Lower lobe of right lung (tissue), 2 donors: Measurements from ENCODE around the gene MEA1. TPM values are rescaled to one million over a fixed set of nuclear protein-coding genes. Genes with fewer than 3 reads are reported as not detected.

Experiments
- ATAC-seq, 2 donors: fragments of 200-7000 bp; cut with Tn5 transposase; one replicate each; pipeline ENCODE4 v1.9.1; 2020 to 2022; ENCODE audit warnings: mild to moderate bottlenecking in 2 of 2, moderate library complexity in 2 of 2
- DNase-seq: peaks from one replicate; pipeline ENCODE4 v3.0.0-alpha.2; 2020
- H3K27ac ChIP-seq: fragments of 200-600 bp; one replicate; pipeline ENCODE4 v1.8.0; 2022
- H3K27me3 ChIP-seq: fragments of 200-600 bp; one replicate; pipeline ENCODE4 v1.8.0; 2022; ENCODE audit warnings: low read depth
- H3K36me3 ChIP-seq: fragments of 200-600 bp; one replicate; pipeline ENCODE4 v1.8.0; 2022; ENCODE audit warnings: mild to moderate bottlenecking
- H3K4me1 ChIP-seq: fragments of 200-600 bp; one replicate; pipeline ENCODE4 v1.8.0; 2022
- H3K4me3 ChIP-seq: fragments of 200-600 bp; one replicate; pipeline ENCODE4 v1.8.0; 2022; ENCODE audit warnings: mild to moderate bottlenecking
- H3K9me3 ChIP-seq: fragments of 200-600 bp; one replicate; pipeline ENCODE4 v1.8.0; 2022
- CTCF ChIP-seq: fragments of 200-600 bp; IDR thresholded peaks from one replicate; pipeline ENCODE4 v1.8.0; 2022; ENCODE audit warnings: antibody characterized with exemption, mild to moderate bottlenecking
- intact Hi-C: fragments of 100-400 bp; cut with DNase I; formaldehyde crosslinking; loops from one replicate; pipeline ENCODE4 v1.11.0; 2022
- total RNA-seq: library from RNA; stranded (reverse); fragmentation: NEBNext Ultra II Directional; extraction: Animal tissue kit (Norgen Biotek cat#: 25700); gene quantifications from one replicate; pipeline ENCODE4 v1.2.1, GENCODE V29; 2021
- donor health status: DM: no; HTN: yes; CAD: no; lungs with severe emphysema.

MEA1 gene
- total RNA-seq, 1 donor from 2014 or later, result 44.8 TPM

- Histone ChIP-seq H3K9me3 (no peaks in the 10 kb centered on the region), H3K27me3 (no peaks in the 10 kb centered on the region), H3K4me1 (peaks cover 13% of the 10 kb centered on the region), H3K27ac (no peak overlapping the region), H3K36me3 (peaks cover 18% of the 10 kb centered on the region), H3K4me3 (no peak overlapping the region)
- DNase-seq (no peak), ATAC-seq (peak in 1 of 2 donors; percentile 14)
- intact Hi-C loops, result no loop called here
- no peak for TF ChIP-seq CTCF
These were observed 39.8 kb downstream of the MEA1 start for GRCh38 chr6:42973926-42974325.

- TF ChIP-seq CTCF, result no peak
- DNase-seq (no peak), ATAC-seq (no peak)
- Histone ChIP-seq H3K9me3 (no peaks in the 10 kb centered on the region), H3K4me1 (no peaks in the 10 kb centered on the region), H3K27me3 (no peaks in the 10 kb centered on the region), H3K36me3 (peaks cover 37% of the 10 kb centered on the region), H3K27ac (no peak overlapping the region), H3K4me3 (no peak overlapping the region)
- intact Hi-C loops, result no loop called here
These were observed 41.9 kb downstream of the MEA1 start for GRCh38 chr6:42971746-42972327.

- DNase-seq (no peak), ATAC-seq (no peak)
- H3K27ac ChIP-seq, result no peak overlapping the region
- TF ChIP-seq CTCF, result no peak
- no peak overlapping the region for H3K4me3 ChIP-seq
- no peaks in the 10 kb centered on the region for H3K9me3 ChIP-seq
- H3K27me3 ChIP-seq, result no peaks in the 10 kb centered on the region
- no peaks in the 10 kb centered on the region for H3K4me1 ChIP-seq
- intact Hi-C loops, result no loop called here
- peaks cover 44% of the 10 kb centered on the region for H3K36me3 ChIP-seq
These were observed 42.7 kb downstream of the MEA1 start for GRCh38 chr6:42970871-42971612.

GRCh38 chr6:42969934-42970333 is 43.8 kb downstream of the MEA1 start:
- ATAC-seq (no peak), DNase-seq (no peak)
- no peak overlapping the region for H3K27ac ChIP-seq
- intact Hi-C loops, result no loop called here
- no peaks in the 10 kb centered on the region for H3K9me3 ChIP-seq
- H3K36me3 ChIP-seq, result peaks cover 55% of the 10 kb centered on the region
- no peak for TF ChIP-seq CTCF
- no peaks in the 10 kb centered on the region for H3K27me3 ChIP-seq
- H3K4me1 ChIP-seq, result no peaks in the 10 kb centered on the region
- H3K4me3 ChIP-seq, result no peak overlapping the region

- DNase-seq (no peak), ATAC-seq (no peak)
- Histone ChIP-seq H3K4me1 (no peaks in the 10 kb centered on the region), H3K4me3 (no peak overlapping the region), H3K27me3 (no peaks in the 10 kb centered on the region), H3K36me3 (peaks cover 60% of the 10 kb centered on the region), H3K9me3 (no peaks in the 10 kb centered on the region), H3K27ac (no peak overlapping the region)
- no peak for TF ChIP-seq CTCF
- intact Hi-C loops, result no loop called here
These were observed 44.3 kb downstream of the MEA1 start for GRCh38 chr6:42969431-42969830.
